ENCODE results near the gene PBOV1.

The PBOV1 gene

GRCh38 chr6:138188278-138188941 lies 29.9 kb downstream of the PBOV1 start:
- H3K27ac ChIP-seq: no peak overlapping the region
- H3K4me3 ChIP-seq: no peak overlapping the region
- no peaks in the 10 kb centered on the region for H3K27me3 ChIP-seq
- H3K9me3 ChIP-seq: no peaks in the 10 kb centered on the region
- H3K36me3 ChIP-seq: no peaks in the 10 kb centered on the region
- DNase-seq: no peak
- peaks cover 0 to 4% (median 0%) of the 10 kb centered on the region in 4 donors for H3K4me1 ChIP-seq
- no peak for TF ChIP-seq CTCF (IDR thresholded peaks at IDR 0.05)
- intact Hi-C loops (cut with DNase I; ENCODE audit: low total_unique reads): no loop called here

GRCh38 chr6:138187156-138187555 lies 31.1 kb downstream of the PBOV1 start:
- no peaks in the 10 kb centered on the region for H3K36me3 ChIP-seq
- H3K9me3 ChIP-seq: no peaks in the 10 kb centered on the region
- no peak for TF ChIP-seq CTCF (IDR thresholded peaks at IDR 0.05)
- H3K4me1 ChIP-seq: peaks cover 0 to 4% (median 0%) of the 10 kb centered on the region in 4 donors
- no peak for DNase-seq
- intact Hi-C loops (cut with DNase I; ENCODE audit: low total_unique reads): no loop called here
- H3K27ac ChIP-seq: no peak overlapping the region
- no peak overlapping the region for H3K4me3 ChIP-seq
- H3K27me3 ChIP-seq: no peaks in the 10 kb centered on the region

- no peak overlapping the region for H3K27ac ChIP-seq
- intact Hi-C loops (cut with DNase I; ENCODE audit: low total_unique reads): no loop called here
These were observed 34.1 kb downstream of the PBOV1 start for GRCh38 chr6:138184230-138184629.

GRCh38 chr6:138183790-138184134 lies 34.5 kb downstream of the PBOV1 start:
- TF ChIP-seq CTCF (IDR thresholded peaks at IDR 0.05): no peak
- intact Hi-C loops (cut with DNase I; ENCODE audit: low total_unique reads): no loop called here
- peaks cover 0 to 4% (median 0%) of the 10 kb centered on the region in 3 donors for H3K9me3 ChIP-seq
- H3K36me3 ChIP-seq: no peaks in the 10 kb centered on the region
- no peak overlapping the region for H3K4me3 ChIP-seq
- H3K4me1 ChIP-seq: peaks cover 0 to 4% (median 0%) of the 10 kb centered on the region in 4 donors
- no peak overlapping the region for H3K27ac ChIP-seq
- H3K27me3 ChIP-seq: no peaks in the 10 kb centered on the region
- no peak for DNase-seq

More at GRCh38 chr6:138184230-138184629, 34.1 kb downstream of the PBOV1 start:
- Histone ChIP-seq H3K36me3 (no peaks in the 10 kb centered on the region), H3K9me3 (no peaks in the 10 kb centered on the region), H3K27me3 (no peaks in the 10 kb centered on the region), H3K4me3 (no peak overlapping the region), H3K4me1 (peaks cover 0 to 4% (median 0%) of the 10 kb centered on the region in 4 donors)
- DNase-seq: no peak
- no peak for TF ChIP-seq CTCF (IDR thresholded peaks at IDR 0.05)

- no peak for DNase-seq
- H3K27ac ChIP-seq: no peak overlapping the region
- intact Hi-C loops (cut with DNase I; ENCODE audit: low total_unique reads): no loop called here
These were observed 35.1 kb downstream of the PBOV1 start for GRCh38 chr6:138182939-138183789.

More at GRCh38 chr6:138182939-138183789, 35.1 kb downstream of the PBOV1 start:
- no peak overlapping the region for H3K4me3 ChIP-seq
- no peak for TF ChIP-seq CTCF (IDR thresholded peaks at IDR 0.05)
- H3K9me3 ChIP-seq: peaks cover 0 to 9% (median 3%) of the 10 kb centered on the region in 3 donors
- H3K27me3 ChIP-seq: no peaks in the 10 kb centered on the region
- peaks cover 0 to under 1% (median 0%) of the 10 kb centered on the region in 4 donors for H3K4me1 ChIP-seq
- H3K36me3 ChIP-seq: no peaks in the 10 kb centered on the region

Measured in tibial artery (tissue), 4 donors.